ENCODE measurements around the gene CHRND.

Gene CHRND

GRCh38 chr2:232504438-232504837 is 21.5 kb upstream of the CHRND start:
- no peak for DNase-seq

GRCh38 chr2:232505856-232506255 is 20.1 kb upstream of the CHRND start:
- no peak for DNase-seq

- no peak for DNase-seq
Observed at GRCh38 chr2:232506709-232507108, 19.3 kb upstream of the CHRND start.

- DNase-seq = no peak
Observed at GRCh38 chr2:232508251-232508650, 17.7 kb upstream of the CHRND start.

- DNase-seq = no peak
Observed at GRCh38 chr2:232511336-232511890, 14.5 kb upstream of the CHRND start.

GRCh38 chr2:232512602-232513001 is 13.4 kb upstream of the CHRND start:
- DNase-seq = no peak

- no peak for DNase-seq
Observed at GRCh38 chr2:232513353-232513752, 12.6 kb upstream of the CHRND start.

GRCh38 chr2:232515639-232516038 is 10.3 kb upstream of the CHRND start:
- no peak for DNase-seq

- DNase-seq = no peak
Observed at GRCh38 chr2:232516551-232516950, 9.4 kb upstream of the CHRND start.

- no peak for DNase-seq
Observed at GRCh38 chr2:232518844-232519243, 7.1 kb upstream of the CHRND start.

GRCh38 chr2:232519581-232520438 is 6.2 kb upstream of the CHRND start, which contains the start of gene PRSS56:
PRSS56 (plus strand) TSS chr2:232520388; CDS start chr2:232520599, 211 bp downstream.
- no peak for DNase-seq

GRCh38 chr2:232520489-232520888 is 5.5 kb upstream of the CHRND start:
- DNase-seq = no peak

- DNase-seq = no peak
Observed at GRCh38 chr2:232521098-232521497, 4.9 kb upstream of the CHRND start.

- DNase-seq = peak; percentile 54
Observed at GRCh38 chr2:232521959-232522622, 3.9 kb upstream of the CHRND start.

GRCh38 chr2:232522623-232523401 is 3.1 kb upstream of the CHRND start:
- DNase-seq = no peak

- DNase-seq = no peak
Observed at GRCh38 chr2:232523402-232523681, 2.6 kb upstream of the CHRND start.

- peak; percentile 42 for DNase-seq
Observed at GRCh38 chr2:232523682-232524597, 2.0 kb upstream of the CHRND start.

- DNase-seq = no peak
Observed at GRCh38 chr2:232524771-232525170, 1.2 kb upstream of the CHRND start.

- DNase-seq = no peak
Observed at GRCh38 chr2:232525199-232525598, 761 bp upstream of the CHRND start.

GRCh38 chr2:232526372-232526941 is 497 bp downstream of the CHRND start:
- DNase-seq = no peak

- DNase-seq = no peak
Observed at GRCh38 chr2:232527905-232528470, 2.0 kb downstream of the CHRND start.

Measured in activated CD4-positive, alpha-beta T cell treated with anti-CD3 and anti-CD28 coated beads, Interleukin-2, amount 50 U/mL, for 16 hours (primary cell).